RWPE2 (cell line): ENCODE data around the gene ERCC4.
A peak's percentile ranks its signal among the peaks of the same experiment; 100 is the strongest.

Experiments
- ATAC-seq: fragments of 200-7000 bp; cut with Tn5 transposase; 3 replicates; pipeline ENCODE4 v1.9.1; 2021; ENCODE audit warnings: low read depth
- DNase-seq: peaks from one replicate; pipeline ENCODE4 v3.0.0-alpha.2; 2020; ENCODE audit warnings: low spot score
- H3K27ac ChIP-seq: fragments of 450-650 bp; 2 replicates; pipeline ENCODE4 v1.5.1; 2017; ENCODE audit warnings: mild to moderate bottlenecking; ENCODE audit not compliant: poor library complexity, severe bottlenecking
- H3K27me3 ChIP-seq: fragments of 250-450 bp; sonication (Bioruptor Pico); 2 replicates; pipeline ENCODE4 v1.5.1; 2021; ENCODE audit warnings: mild to moderate bottlenecking, moderate library complexity; ENCODE audit not compliant: insufficient read depth, poor library complexity, severe bottlenecking
- H3K36me3 ChIP-seq: fragments of 250-450 bp; sonication (Bioruptor Pico); 2 replicates; pipeline ENCODE4 v1.5.1; 2020; ENCODE audit warnings: low read depth, mild to moderate bottlenecking, moderate library complexity
- H3K4me1 ChIP-seq: fragments of 250-450 bp; sonication (Bioruptor Pico); 2 replicates; pipeline ENCODE4 v1.5.1; 2021; ENCODE audit warnings: mild to moderate bottlenecking, moderate library complexity; ENCODE audit not compliant: insufficient read depth, poor library complexity, severe bottlenecking
- H3K4me3 ChIP-seq: fragments of 250-450 bp; sonication (Bioruptor Pico); 2 replicates; pipeline ENCODE4 v1.5.1; 2021; ENCODE audit warnings: mild to moderate bottlenecking, moderate library complexity; ENCODE audit not compliant: severe bottlenecking
- H3K9me3 ChIP-seq: fragments of 250-450 bp; sonication (Bioruptor Pico); 2 replicates; pipeline ENCODE4 v1.5.1; 2021; ENCODE audit warnings: mild to moderate bottlenecking, moderate library complexity; ENCODE audit not compliant: severe bottlenecking
- TF ChIP-seq, protein P1 (sequence below): fragments of 450-650 bp; IDR thresholded peaks from one replicate; pipeline ENCODE4 v1.5.1; 2017; ENCODE audit warnings: mild to moderate bottlenecking, moderate library complexity; ENCODE audit not compliant: poor library complexity, severe bottlenecking

Gene ERCC4

DNA sequence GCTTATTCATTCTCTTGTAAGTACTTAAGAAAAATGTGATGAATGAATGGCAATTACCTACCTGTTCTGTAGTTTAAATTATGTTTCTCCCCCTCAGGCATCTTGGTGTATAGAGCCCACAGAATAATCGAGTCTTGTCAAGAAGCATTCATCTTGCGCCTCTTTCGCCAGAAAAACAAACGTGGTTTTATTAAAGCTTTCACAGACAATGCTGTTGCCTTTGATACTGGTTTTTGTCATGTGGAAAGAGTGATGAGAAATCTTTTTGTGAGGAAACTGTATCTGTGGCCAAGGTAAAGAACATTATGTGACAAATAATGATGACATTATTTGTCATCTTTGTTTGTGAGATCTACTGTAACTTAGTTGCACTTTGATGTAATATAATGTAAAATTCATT lies 6.5 kb downstream of the ERCC4 start:
- H3K27ac ChIP-seq, result no peak overlapping the region
- H3K4me3 ChIP-seq, result no peak overlapping the region
- no peak for ATAC-seq
- H3K27me3 ChIP-seq, result no peaks in the 10 kb centered on the region
- TF ChIP-seq, protein P1, sequence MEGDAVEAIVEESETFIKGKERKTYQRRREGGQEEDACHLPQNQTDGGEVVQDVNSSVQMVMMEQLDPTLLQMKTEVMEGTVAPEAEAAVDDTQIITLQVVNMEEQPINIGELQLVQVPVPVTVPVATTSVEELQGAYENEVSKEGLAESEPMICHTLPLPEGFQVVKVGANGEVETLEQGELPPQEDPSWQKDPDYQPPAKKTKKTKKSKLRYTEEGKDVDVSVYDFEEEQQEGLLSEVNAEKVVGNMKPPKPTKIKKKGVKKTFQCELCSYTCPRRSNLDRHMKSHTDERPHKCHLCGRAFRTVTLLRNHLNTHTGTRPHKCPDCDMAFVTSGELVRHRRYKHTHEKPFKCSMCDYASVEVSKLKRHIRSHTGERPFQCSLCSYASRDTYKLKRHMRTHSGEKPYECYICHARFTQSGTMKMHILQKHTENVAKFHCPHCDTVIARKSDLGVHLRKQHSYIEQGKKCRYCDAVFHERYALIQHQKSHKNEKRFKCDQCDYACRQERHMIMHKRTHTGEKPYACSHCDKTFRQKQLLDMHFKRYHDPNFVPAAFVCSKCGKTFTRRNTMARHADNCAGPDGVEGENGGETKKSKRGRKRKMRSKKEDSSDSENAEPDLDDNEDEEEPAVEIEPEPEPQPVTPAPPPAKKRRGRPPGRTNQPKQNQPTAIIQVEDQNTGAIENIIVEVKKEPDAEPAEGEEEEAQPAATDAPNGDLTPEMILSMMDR, result no peak
- no peaks in the 10 kb centered on the region for H3K4me1 ChIP-seq
- H3K9me3 ChIP-seq, result no peaks in the 10 kb centered on the region
- H3K36me3 ChIP-seq, result peaks cover 83% of the 10 kb centered on the region
- no peak for DNase-seq

- Histone ChIP-seq H3K4me3 (no peak overlapping the region), H3K9me3 (no peaks in the 10 kb centered on the region), H3K27ac (no peak overlapping the region), H3K4me1 (no peaks in the 10 kb centered on the region), H3K27me3 (no peaks in the 10 kb centered on the region), H3K36me3 (peaks cover 87% of the 10 kb centered on the region)
- TF ChIP-seq, protein P1, result no peak
- DNase-seq (no peak), ATAC-seq (no peak)
These were observed 6.9 kb downstream of the ERCC4 start for GRCh38 chr16:13926891-13927290.

GRCh38 chr16:13928646-13929045 lies 8.7 kb downstream of the ERCC4 start:
- Histone ChIP-seq H3K27ac (no peak overlapping the region), H3K4me3 (no peak overlapping the region), H3K9me3 (no peaks in the 10 kb centered on the region), H3K27me3 (no peaks in the 10 kb centered on the region), H3K4me1 (no peaks in the 10 kb centered on the region), H3K36me3 (peaks cover 82% of the 10 kb centered on the region)
- no peak for ATAC-seq
- no peak for DNase-seq
- TF ChIP-seq, protein P1, result no peak

DNA sequence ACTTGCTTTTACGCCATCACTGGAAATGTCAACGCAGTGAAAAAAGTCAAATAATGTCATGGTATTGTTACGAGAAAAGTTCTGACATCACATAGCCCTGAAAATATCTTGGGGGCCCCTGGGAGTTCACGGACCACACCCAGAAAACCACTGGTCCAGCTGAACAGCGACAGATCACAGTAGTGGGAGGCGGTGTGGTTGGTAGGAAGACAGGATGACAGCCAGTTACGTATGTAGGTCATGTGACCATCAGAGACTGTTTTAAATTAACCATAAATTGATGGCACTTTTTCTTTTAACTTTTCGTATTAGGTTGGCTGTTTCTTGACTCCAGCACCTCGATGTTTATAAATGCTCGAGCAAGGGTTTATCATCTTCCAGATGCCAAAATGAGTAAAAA lies 11.9 kb downstream of the ERCC4 start:
- Histone ChIP-seq H3K4me3 (no peak overlapping the region), H3K27ac (no peak overlapping the region), H3K27me3 (no peaks in the 10 kb centered on the region), H3K4me1 (peaks cover 8% of the 10 kb centered on the region), H3K9me3 (no peaks in the 10 kb centered on the region), H3K36me3 (peaks cover 85% of the 10 kb centered on the region)
- ATAC-seq (no peak), DNase-seq (no peak)
- TF ChIP-seq, protein P1, result no peak

GRCh38 chr16:13935408-13935807 lies 15.5 kb downstream of the ERCC4 start:
- no peak for DNase-seq
- peaks cover 72% of the 10 kb centered on the region for H3K36me3 ChIP-seq
- no peak for ATAC-seq

More at GRCh38 chr16:13935408-13935807, 15.5 kb downstream of the ERCC4 start:
- H3K9me3 ChIP-seq, result no peaks in the 10 kb centered on the region
- TF ChIP-seq, protein P1, result peak; percentile 41
- H3K27me3 ChIP-seq, result no peaks in the 10 kb centered on the region
- H3K27ac ChIP-seq, result no peak overlapping the region
- H3K4me3 ChIP-seq, result no peak overlapping the region
- peaks cover 8% of the 10 kb centered on the region for H3K4me1 ChIP-seq
